ENCODE data around the gene NCAPH2. TPM values are rescaled to one million over a fixed set of nuclear protein-coding genes. Genes with fewer than 3 reads are reported as not detected.

The NCAPH2 gene
- total RNA-seq, result 10 to 100 TPM; 12.1 to 59.7 (median 39.5) TPM

- peak within 1 kb of the TSS; percentile 80 to 100 (median 98) for H3K4me3 ChIP-seq
- H3K4me1 ChIP-seq (replicated peaks in 1 of 2), result peaks cover 14 to 18% of the 10 kb centered on the region in 2 donors
- WGBS, 10 experiments, result 0 to 29% (median 0%) methylated on average over 1 to 10 of the region's 76 CpGs; no CpG with 5 or more reads in 1 of the 10 experiments
- in situ Hi-C loops (cut with MboI; ENCODE audit: low pct_unique_long_range_greater_than_20kb in 2 of 9, low sequenced_read_pairs in 9 of 9, unreplicated experiment in 9 of 9), result no loop called here
- H3K27ac ChIP-seq, result peak within 1 kb of the TSS; percentile 94 to 98
- peak; percentile 65 to 77 (median 72) for ATAC-seq (replicated peaks in 6 of 8)
Observed at GRCh38 chr22:50507991-50508884, at the start of gene NCAPH2. Gene NCAPH2 (plus strand): TSS chr22:50508224. CDS start chr22:50508338, 114 bp downstream.

- in situ Hi-C loops (cut with MboI; ENCODE audit: low pct_unique_long_range_greater_than_20kb in 2 of 9, low sequenced_read_pairs in 9 of 9, unreplicated experiment in 9 of 9), result no loop called here
- WGBS, 10 experiments, result 97% methylated on average over 6 of the region's 22 CpGs; no CpG with 5 or more reads in 9 of the 10 experiments
- no peak for ATAC-seq (replicated peaks in 6 of 8)
- Histone ChIP-seq H3K4me3 (no peak overlapping the region), H3K4me1 (replicated peaks in 1 of 2) (no peaks in the 10 kb centered on the region), H3K27ac (no peak overlapping the region)
Observed at GRCh38 chr22:50459016-50459415, 49.0 kb upstream of the NCAPH2 start.

GRCh38 chr22:50459496-50460140, 48.4 kb upstream of the NCAPH2 start:
- ATAC-seq (replicated peaks in 6 of 8), result peak in 1 of 8 experiments; percentile 21
- in situ Hi-C loops (cut with MboI; ENCODE audit: low pct_unique_long_range_greater_than_20kb in 2 of 9, low sequenced_read_pairs in 9 of 9, unreplicated experiment in 9 of 9), result no loop called here
- Histone ChIP-seq H3K27ac (no peak overlapping the region), H3K4me1 (replicated peaks in 1 of 2) (no peaks in the 10 kb centered on the region), H3K4me3 (no peak overlapping the region)
- 90 to 100% (median 91%) methylated on average over 2 to 17 of the region's 41 CpGs; no CpG with 5 or more reads in 7 of the 10 experiments for WGBS, 10 experiments

GRCh38 chr22:50460938-50461337, 47.1 kb upstream of the NCAPH2 start:
- in situ Hi-C loops (cut with MboI; ENCODE audit: low pct_unique_long_range_greater_than_20kb in 2 of 9, low sequenced_read_pairs in 9 of 9, unreplicated experiment in 9 of 9), result no loop called here
- Histone ChIP-seq H3K27ac (no peak overlapping the region), H3K4me3 (no peak overlapping the region), H3K4me1 (replicated peaks in 1 of 2) (no peaks in the 10 kb centered on the region)
- ATAC-seq (replicated peaks in 6 of 8), result no peak
- 90 to 100% (median 100%) methylated on average over 2 to 6 of the region's 17 CpGs; no CpG with 5 or more reads in 7 of the 10 experiments for WGBS, 10 experiments

GRCh38 chr22:50461536-50461935, 46.5 kb upstream of the NCAPH2 start:
- ATAC-seq (replicated peaks in 6 of 8), result no peak
- no peak overlapping the region for H3K4me3 ChIP-seq
- no peak overlapping the region for H3K27ac ChIP-seq
- WGBS, 10 experiments, result 80% methylated on average over 3 of the region's 26 CpGs; no CpG with 5 or more reads in 9 of the 10 experiments
- no peaks in the 10 kb centered on the region for H3K4me1 ChIP-seq (replicated peaks in 1 of 2)
- in situ Hi-C loops (cut with MboI; ENCODE audit: low pct_unique_long_range_greater_than_20kb in 2 of 9, low sequenced_read_pairs in 9 of 9, unreplicated experiment in 9 of 9), result no loop called here

- no peak for ATAC-seq (replicated peaks in 6 of 8)
- H3K27ac ChIP-seq, result no peak overlapping the region
- in situ Hi-C loops (cut with MboI; ENCODE audit: low pct_unique_long_range_greater_than_20kb in 2 of 9, low sequenced_read_pairs in 9 of 9, unreplicated experiment in 9 of 9), result no loop called here
- no peaks in the 10 kb centered on the region for H3K4me1 ChIP-seq (replicated peaks in 1 of 2)
- H3K4me3 ChIP-seq, result no peak overlapping the region
- 100% methylated on average over 2 to 3 of the region's 30 CpGs; no CpG with 5 or more reads in 8 of the 10 experiments for WGBS, 10 experiments
Observed at GRCh38 chr22:50461979-50462540, 46.0 kb upstream of the NCAPH2 start.

GRCh38 chr22:50463188-50463900, 44.7 kb upstream of the NCAPH2 start:
- H3K27ac ChIP-seq, result no peak overlapping the region
- H3K4me1 ChIP-seq (replicated peaks in 1 of 2), result no peaks in the 10 kb centered on the region
- in situ Hi-C loops (cut with MboI; ENCODE audit: low pct_unique_long_range_greater_than_20kb in 2 of 9, low sequenced_read_pairs in 9 of 9, unreplicated experiment in 9 of 9), result no loop called here
- ATAC-seq (replicated peaks in 6 of 8), result no peak
- H3K4me3 ChIP-seq, result no peak overlapping the region
- 80 to 100% (median 93%) methylated on average over 2 to 11 of the region's 28 CpGs; no CpG with 5 or more reads in 4 of the 10 experiments for WGBS, 10 experiments

- 80% methylated on average over 4 of the region's 24 CpGs; no CpG with 5 or more reads in 9 of the 10 experiments for WGBS, 10 experiments
- no peak for ATAC-seq (replicated peaks in 6 of 8)
Observed at GRCh38 chr22:50464451-50464850, 43.6 kb upstream of the NCAPH2 start.

GRCh38 chr22:50465066-50465930, 42.7 kb upstream of the NCAPH2 start:
- ATAC-seq (replicated peaks in 6 of 8), result no peak
- H3K4me1 ChIP-seq (replicated peaks in 1 of 2), result peaks cover 1 to 2% of the 10 kb centered on the region in 2 donors
- no peak overlapping the region for H3K27ac ChIP-seq
- in situ Hi-C loops (cut with MboI; ENCODE audit: low pct_unique_long_range_greater_than_20kb in 2 of 9, low sequenced_read_pairs in 9 of 9, unreplicated experiment in 9 of 9), result no loop called here
- WGBS, 10 experiments, result 96 to 100% (median 100%) methylated on average over 1 to 4 of the region's 30 CpGs; no CpG with 5 or more reads in 7 of the 10 experiments
- H3K4me3 ChIP-seq, result no peak overlapping the region

More at GRCh38 chr22:50464451-50464850, 43.6 kb upstream of the NCAPH2 start:
- H3K27ac ChIP-seq, result no peak overlapping the region
- H3K4me3 ChIP-seq, result no peak overlapping the region
- in situ Hi-C loops (cut with MboI; ENCODE audit: low pct_unique_long_range_greater_than_20kb in 2 of 9, low sequenced_read_pairs in 9 of 9, unreplicated experiment in 9 of 9), result no loop called here
- no peaks in the 10 kb centered on the region for H3K4me1 ChIP-seq (replicated peaks in 1 of 2)

- peaks cover 2 to 8% of the 10 kb centered on the region in 2 donors for H3K4me1 ChIP-seq (replicated peaks in 1 of 2)
- no peak for ATAC-seq (replicated peaks in 6 of 8)
- H3K27ac ChIP-seq, result no peak overlapping the region
- no peak overlapping the region for H3K4me3 ChIP-seq
- 94 to 100% methylated on average over 2 to 7 of the region's 24 CpGs; no CpG with 5 or more reads in 8 of the 10 experiments for WGBS, 10 experiments
- in situ Hi-C loops (cut with MboI; ENCODE audit: low pct_unique_long_range_greater_than_20kb in 2 of 9, low sequenced_read_pairs in 9 of 9, unreplicated experiment in 9 of 9), result no loop called here
Observed at GRCh38 chr22:50467341-50467740, 40.7 kb upstream of the NCAPH2 start.

GRCh38 chr22:50467773-50468440, 40.1 kb upstream of the NCAPH2 start:
- H3K27ac ChIP-seq, result no peak overlapping the region
- peaks cover 7 to 11% of the 10 kb centered on the region in 2 donors for H3K4me1 ChIP-seq (replicated peaks in 1 of 2)
- H3K4me3 ChIP-seq, result no peak overlapping the region
- WGBS, 10 experiments, result no CpG with 5 or more reads among the region's 22 CpGs
- in situ Hi-C loops (cut with MboI; ENCODE audit: low pct_unique_long_range_greater_than_20kb in 2 of 9, low sequenced_read_pairs in 9 of 9, unreplicated experiment in 9 of 9), result no loop called here
- ATAC-seq (replicated peaks in 6 of 8), result peak in 1 of 8 experiments; percentile 5

Measured in motor neuron (in vitro differentiated cells).